ENCODE data around the gene ZCCHC17. TPM values are rescaled to one million over a fixed set of nuclear protein-coding genes. Genes with fewer than 3 reads are reported as not detected.
A peak's percentile ranks its signal among the peaks of the same experiment; 100 is the strongest.

ZCCHC17 gene
- total RNA-seq, 1 donor from 2014 or later: 12.2 TPM

- no peak for DNase-seq
- intact Hi-C loops (cut with micrococcal nuclease): no loop called here
- H3K36me3 ChIP-seq: peaks cover 12% of the 10 kb centered on the region
- peak overlapping the region; percentile 90 for H3K27ac ChIP-seq (replicated peaks)
- H3K4me1 ChIP-seq: peaks cover 43% of the 10 kb centered on the region
- H3K27me3 ChIP-seq (ENCODE audit: low read depth): no peaks in the 10 kb centered on the region
- no peak for TF ChIP-seq CTCF (IDR thresholded peaks at IDR 0.05; ENCODE audit: borderline replicate concordance)
- peak overlapping the region; percentile 89 for H3K4me3 ChIP-seq
- no peaks in the 10 kb centered on the region for H3K9me3 ChIP-seq (replicated peaks)
These were observed 730 bp downstream of the ZCCHC17 start for GRCh38 chr1:31297277-31298247.

GRCh38 chr1:31299365-31299764 is 2.5 kb downstream of the ZCCHC17 start:
- intact Hi-C loops (cut with micrococcal nuclease): no loop called here
- Histone ChIP-seq H3K27ac (replicated peaks) (no peak overlapping the region), H3K36me3 (no peaks in the 10 kb centered on the region)

GRCh38 chr1:31300193-31300592 is 3.4 kb downstream of the ZCCHC17 start:
- intact Hi-C loops (cut with micrococcal nuclease): no loop called here
- no peak for TF ChIP-seq CTCF (IDR thresholded peaks at IDR 0.05; ENCODE audit: borderline replicate concordance)
- Histone ChIP-seq H3K27me3 (ENCODE audit: low read depth) (no peaks in the 10 kb centered on the region), H3K27ac (replicated peaks) (no peak overlapping the region), H3K36me3 (no peaks in the 10 kb centered on the region), H3K4me3 (no peak overlapping the region), H3K4me1 (peaks cover 37% of the 10 kb centered on the region), H3K9me3 (replicated peaks) (no peaks in the 10 kb centered on the region)
- DNase-seq: no peak

More at GRCh38 chr1:31299365-31299764, 2.5 kb downstream of the ZCCHC17 start:
- DNase-seq: no peak
- TF ChIP-seq CTCF (IDR thresholded peaks at IDR 0.05; ENCODE audit: borderline replicate concordance): no peak
- Histone ChIP-seq H3K4me1 (peaks cover 43% of the 10 kb centered on the region), H3K27me3 (ENCODE audit: low read depth) (no peaks in the 10 kb centered on the region), H3K9me3 (replicated peaks) (no peaks in the 10 kb centered on the region), H3K4me3 (no peak overlapping the region)

GRCh38 chr1:31302709-31303441 is 6.0 kb downstream of the ZCCHC17 start:
- Histone ChIP-seq H3K27ac (replicated peaks) (no peak overlapping the region), H3K36me3 (no peaks in the 10 kb centered on the region), H3K4me3 (no peak overlapping the region), H3K4me1 (peaks cover 14% of the 10 kb centered on the region), H3K9me3 (replicated peaks) (no peaks in the 10 kb centered on the region), H3K27me3 (ENCODE audit: low read depth) (no peaks in the 10 kb centered on the region)
- DNase-seq: no peak
- intact Hi-C loops (cut with micrococcal nuclease): no loop called here
- TF ChIP-seq CTCF (IDR thresholded peaks at IDR 0.05; ENCODE audit: borderline replicate concordance): no peak

- Histone ChIP-seq H3K27me3 (ENCODE audit: low read depth) (no peaks in the 10 kb centered on the region), H3K4me1 (no peaks in the 10 kb centered on the region), H3K4me3 (no peak overlapping the region), H3K36me3 (peaks cover 16% of the 10 kb centered on the region), H3K27ac (replicated peaks) (no peak overlapping the region), H3K9me3 (replicated peaks) (no peaks in the 10 kb centered on the region)
- no peak for TF ChIP-seq CTCF (IDR thresholded peaks at IDR 0.05; ENCODE audit: borderline replicate concordance)
- intact Hi-C loops (cut with micrococcal nuclease): no loop called here
- DNase-seq: no peak
These were observed 9.4 kb downstream of the ZCCHC17 start for GRCh38 chr1:31306278-31306677.

Data from left ventricle myocardium inferior (tissue), 1 donor.